CD4-positive, alpha-beta T cell (primary cell): Measurements from ENCODE around the gene RAMACL. TPM values are rescaled to one million over a fixed set of nuclear protein-coding genes. Genes with fewer than 3 reads are reported as not detected.

Source experiments
- ATAC-seq: fragments of 200-7000 bp; cut with Tn5 transposase; one replicate; pipeline ENCODE4 v1.10.0; 2022; ENCODE audit warnings: mild to moderate bottlenecking; ENCODE audit not compliant: poor library complexity
- CTCF ChIA-PET: fragments of 350-600 bp; sonication (Branson Sonifier 250); formaldehyde crosslinking; loops from one replicate; lab custom pipeline; 2021; ENCODE audit warnings: antibody characterized with exemption, inconsistent platforms; lab: Charles Lee
- POLR2A ChIA-PET: fragments of 350-600 bp; sonication (Branson Sonifier 250); formaldehyde crosslinking; loops from one replicate; lab custom pipeline; 2021; ENCODE audit warnings: antibody characterized with exemption, inconsistent platforms; lab: Charles Lee
- DNase-seq, 14 experiments: peaks; one replicate each; pipeline ENCODE4 v3.0.0-alpha.2; 2013 to 2020; ENCODE audit warnings: mixed read lengths in 2 of 14
- H3K27ac ChIP-seq, 2 donors: one replicate each; pipeline versions ENCODE4 v1.5.1 to v1.7.0; 2013; ENCODE audit warnings: low read length in 2 of 2, low read depth in 1 of 2, mild to moderate bottlenecking in 1 of 2
- H3K27me3 ChIP-seq, 2 experiments: 1 replicate in 1 of 2; 2 replicates in 1 of 2; pipeline versions ENCODE4 v1.6.1 to v1.7.0; 2013; ENCODE audit warnings: low read length in 2 of 2, control low read depth in 1 of 2, mild to moderate bottlenecking in 1 of 2, moderate library complexity in 1 of 2; ENCODE audit not compliant: insufficient read depth in 2 of 2, control insufficient read depth in 1 of 2
- H3K36me3 ChIP-seq: one replicate; pipeline ENCODE4 v1.6.1; 2013; ENCODE audit warnings: low read length, control low read depth; ENCODE audit not compliant: insufficient read depth
- H3K4me1 ChIP-seq: one replicate; pipeline ENCODE4 v1.6.1; 2013; ENCODE audit warnings: low read length, control low read depth; ENCODE audit not compliant: insufficient read depth
- H3K4me3 ChIP-seq: one replicate; pipeline ENCODE4 v1.5.1; 2013; ENCODE audit warnings: mild to moderate bottlenecking, low read length, moderate library complexity
- H3K9me3 ChIP-seq, 2 experiments: 1 replicate in 1 of 2; 2 replicates in 1 of 2; pipeline versions ENCODE4 v1.6.1 to v1.7.0; 2013; ENCODE audit warnings: low read length in 2 of 2, mild to moderate bottlenecking in 2 of 2, control low read depth in 1 of 2, moderate library complexity in 1 of 2; ENCODE audit not compliant: control insufficient read depth in 1 of 2, insufficient read depth in 1 of 2
- H3K27ac Mint-ChIP-seq: one replicate; pipeline ENCODE4 v1.8.0; 2020; ENCODE audit warnings: mixed read lengths
- H3K27me3 Mint-ChIP-seq: one replicate; pipeline ENCODE4 v1.8.0; 2021; ENCODE audit warnings: mixed read lengths
- H3K36me3 Mint-ChIP-seq: one replicate; pipeline ENCODE4 v1.8.0; 2021; ENCODE audit warnings: low read depth, mixed read lengths
- H3K4me1 Mint-ChIP-seq: one replicate; pipeline ENCODE4 v1.8.0; 2021; ENCODE audit warnings: low read depth, mixed read lengths
- H3K4me3 Mint-ChIP-seq: one replicate; pipeline ENCODE4 v1.8.0; 2020; ENCODE audit warnings: mild to moderate bottlenecking, mixed read lengths
- H3K9me3 Mint-ChIP-seq: one replicate; pipeline ENCODE4 v1.8.0; 2020; ENCODE audit warnings: mixed read lengths
- CTCF ChIP-seq: fragments of 200-600 bp; IDR thresholded peaks from one replicate; pipeline ENCODE4 v1.8.0; 2022; ENCODE audit warnings: antibody characterized with exemption, mild to moderate bottlenecking
- intact Hi-C, 2 experiments: fragments of 100-400 bp; cut with DNase I in 1 of 2; cut with micrococcal nuclease in 1 of 2; formaldehyde crosslinking; loops; one replicate each; pipeline versions ENCODE4 v1.15.1 to v1.9.0; 2023 to 2025; cut with DNase I, micrococcal nuclease
- total RNA-seq, 174 experiments: library from RNA in 2 of 174; stranded (reverse) in 2 of 174; gene quantifications; one replicate each; pipeline ENCODE4 v1.2.3 and lab custom pipeline; 2021 to 2026

RAMACL gene
- total RNA-seq, 2 experiments from 2014 or later = 0.52 to 0.75 TPM

GRCh38 chr6:166580076-166581050, 6.1 kb downstream of the RAMACL start:
- H3K27ac ChIP-seq = no peak overlapping the region
- ATAC-seq = no peak
- no peaks in the 10 kb centered on the region for H3K4me1 Mint-ChIP-seq
- no peaks in the 10 kb centered on the region for H3K36me3 ChIP-seq
- CTCF ChIA-PET = no interaction called here
- H3K9me3 Mint-ChIP-seq = peaks cover 10% of the 10 kb centered on the region
- no peak overlapping the region for H3K27ac Mint-ChIP-seq
- peaks cover 10% of the 10 kb centered on the region for H3K36me3 Mint-ChIP-seq
- no peaks in the 10 kb centered on the region for H3K4me1 ChIP-seq
- TF ChIP-seq CTCF = no peak
- no peak for DNase-seq
- H3K27me3 ChIP-seq = no peaks in the 10 kb centered on the region
- intact Hi-C loops = no loop called here
- POLR2A ChIA-PET = no interaction called here
- H3K9me3 ChIP-seq = peaks cover 5 to 11% of the 10 kb centered on the region in 2 experiments
- H3K27me3 Mint-ChIP-seq = no peaks in the 10 kb centered on the region
- no peak overlapping the region for H3K4me3 Mint-ChIP-seq
- H3K4me3 ChIP-seq = no peak overlapping the region

- no peak overlapping the region for H3K4me3 ChIP-seq
- CTCF ChIA-PET = no interaction called here
- Mint-ChIP-seq H3K27me3 (no peaks in the 10 kb centered on the region), H3K9me3 (peaks cover 13% of the 10 kb centered on the region), H3K4me1 (no peaks in the 10 kb centered on the region), H3K27ac (no peak overlapping the region), H3K4me3 (no peak overlapping the region), H3K36me3 (peaks cover 10% of the 10 kb centered on the region)
- POLR2A ChIA-PET = no interaction called here
- peaks cover 5 to 11% of the 10 kb centered on the region in 2 experiments for H3K9me3 ChIP-seq
- H3K36me3 ChIP-seq = no peaks in the 10 kb centered on the region
- intact Hi-C loops = no loop called here
- H3K27me3 ChIP-seq = no peaks in the 10 kb centered on the region
- no peaks in the 10 kb centered on the region for H3K4me1 ChIP-seq
- ATAC-seq (no peak), DNase-seq (no peak)
- no peak for TF ChIP-seq CTCF
- no peak overlapping the region for H3K27ac ChIP-seq
Measured at GRCh38 chr6:166579237-166579850, 7.1 kb downstream of the RAMACL start.

GRCh38 chr6:166578536-166579236, 7.8 kb downstream of the RAMACL start:
- DNase-seq (no peak), ATAC-seq (no peak)
- no peak for TF ChIP-seq CTCF
- CTCF ChIA-PET = no interaction called here
- Mint-ChIP-seq H3K36me3 (peaks cover 10% of the 10 kb centered on the region), H3K27me3 (no peaks in the 10 kb centered on the region), H3K27ac (no peak overlapping the region), H3K9me3 (peaks cover 13% of the 10 kb centered on the region), H3K4me1 (no peaks in the 10 kb centered on the region), H3K4me3 (no peak overlapping the region)
- H3K36me3 ChIP-seq = no peaks in the 10 kb centered on the region
- no peak overlapping the region for H3K27ac ChIP-seq
- no peaks in the 10 kb centered on the region for H3K27me3 ChIP-seq
- H3K4me3 ChIP-seq = no peak overlapping the region
- intact Hi-C loops = no loop called here
- peaks cover 5 to 11% of the 10 kb centered on the region in 2 experiments for H3K9me3 ChIP-seq
- H3K4me1 ChIP-seq = no peaks in the 10 kb centered on the region
- POLR2A ChIA-PET = no interaction called here
